ENCODE measurements around the gene MTREX. TPM values are rescaled to one million over a fixed set of nuclear protein-coding genes. Genes with fewer than 3 reads are reported as not detected.

The MTREX gene
- polyA plus RNA-seq (2012; ENCODE audit: insufficient read depth, insufficient read length, low read depth), result 61.6 TPM

- peak within 1 kb of the TSS; percentile 67 for H3K4me3 ChIP-seq (ENCODE audit: low read depth, low read length)
- peak; percentile 94 for DNase-seq
- H3K9me3 ChIP-seq, result no peaks in the 10 kb centered on the region; the same call in 1 of the 2 replicates
- peaks cover 3% of the 10 kb centered on the region; the same call in 1 of the 2 replicates for H3K4me1 ChIP-seq
- TF ChIP-seq CTCF (IDR thresholded peaks at IDR 0.05; ENCODE audit: low read depth, low read length), result no peak
- peaks cover 20% of the 10 kb centered on the region for H3K36me3 ChIP-seq
- H3K27me3 ChIP-seq, result no peaks in the 10 kb centered on the region
Observed at GRCh38 chr5:55307383-55308253, at the start of gene MTREX, which contains the start of gene DHX29. Gene MTREX, plus strand, starts transcription at chr5:55307989. Its CDS starts 25 bp downstream, at chr5:55308014. Gene DHX29, minus strand, starts transcription at chr5:55307694. Its CDS starts 121 bp downstream, at chr5:55307573.

- no peak for DNase-seq
- Histone ChIP-seq H3K4me3 (ENCODE audit: low read depth, low read length) (no peak overlapping the region), H3K9me3 (no peaks in the 10 kb centered on the region), H3K27me3 (no peaks in the 10 kb centered on the region), H3K4me1 (no peaks in the 10 kb centered on the region), H3K36me3 (peaks cover 37% of the 10 kb centered on the region)
- no peak for TF ChIP-seq CTCF (IDR thresholded peaks at IDR 0.05; ENCODE audit: low read depth, low read length)
Observed at GRCh38 chr5:55258339-55258738, 49.5 kb upstream of the MTREX start.

GRCh38 chr5:55276771-55277170 is 31.0 kb upstream of the MTREX start:
- peaks cover 62% of the 10 kb centered on the region for H3K36me3 ChIP-seq
- TF ChIP-seq CTCF (IDR thresholded peaks at IDR 0.05; ENCODE audit: low read depth, low read length), result no peak
- H3K4me3 ChIP-seq (ENCODE audit: low read depth, low read length), result no peak overlapping the region
- DNase-seq, result no peak
- no peaks in the 10 kb centered on the region for H3K4me1 ChIP-seq
- H3K27me3 ChIP-seq, result no peaks in the 10 kb centered on the region
- H3K9me3 ChIP-seq, result no peaks in the 10 kb centered on the region

GRCh38 chr5:55278778-55279177 is 29.0 kb upstream of the MTREX start:
- peaks cover 63% of the 10 kb centered on the region for H3K36me3 ChIP-seq
- no peaks in the 10 kb centered on the region for H3K4me1 ChIP-seq
- H3K27me3 ChIP-seq, result no peaks in the 10 kb centered on the region
- no peak for DNase-seq
- TF ChIP-seq CTCF (IDR thresholded peaks at IDR 0.05; ENCODE audit: low read depth, low read length), result no peak
- no peak overlapping the region for H3K4me3 ChIP-seq (ENCODE audit: low read depth, low read length)
- no peaks in the 10 kb centered on the region for H3K9me3 ChIP-seq

GRCh38 chr5:55286411-55286933 is 21.3 kb upstream of the MTREX start:
- H3K4me1 ChIP-seq, result no peaks in the 10 kb centered on the region
- no peak overlapping the region for H3K4me3 ChIP-seq (ENCODE audit: low read depth, low read length)
- TF ChIP-seq CTCF (IDR thresholded peaks at IDR 0.05; ENCODE audit: low read depth, low read length), result no peak
- H3K36me3 ChIP-seq, result peaks cover 56% of the 10 kb centered on the region
- no peak for DNase-seq
- no peaks in the 10 kb centered on the region for H3K9me3 ChIP-seq
- H3K27me3 ChIP-seq, result no peaks in the 10 kb centered on the region

- TF ChIP-seq CTCF (IDR thresholded peaks at IDR 0.05; ENCODE audit: low read depth, low read length), result no peak
- Histone ChIP-seq H3K27me3 (no peaks in the 10 kb centered on the region), H3K36me3 (peaks cover 67% of the 10 kb centered on the region), H3K4me3 (ENCODE audit: low read depth, low read length) (no peak overlapping the region), H3K4me1 (no peaks in the 10 kb centered on the region), H3K9me3 (no peaks in the 10 kb centered on the region)
- DNase-seq, result no peak
Observed at GRCh38 chr5:55289808-55290207, 18.0 kb upstream of the MTREX start.
